Endothelial cell of umbilical vein (primary cell): ENCODE measurements around the gene ID1. TPM values are rescaled to one million over a fixed set of nuclear protein-coding genes. Genes with fewer than 3 reads are reported as not detected.

Experiments used
- BruUV-seq: library from RNA; stranded (reverse); fragments of 400-500 nt; replicated peaks from 2 replicates; lab custom pipeline; 2021; lab: Mats Ljungman, UMichigan
- CTCF ChIA-PET: fragments of 300-600, 350-600 bp; sonication (Branson Sonifier 250); formaldehyde crosslinking; loops from one replicate; lab custom pipeline; 2021; ENCODE audit warnings: antibody characterized with exemption, inconsistent platforms; lab: Charles Lee
- POLR2A ChIA-PET: fragments of 300-600, 350-600 bp; sonication (Branson Sonifier 250); formaldehyde crosslinking; loops from one replicate; lab custom pipeline; 2021; ENCODE audit warnings: antibody characterized with exemption, inconsistent platforms; lab: Charles Lee
- DNase-seq: peaks from one replicate; pipeline ENCODE4 v3.0.0-alpha.2; 2011; ENCODE audit warnings: low read depth, low spot score
- FAIRE-seq: peaks from 2 replicates; lab custom pipeline; 2011; peaks lifted over from hg19 to GRCh38; lab: Jason Lieb, UNC
- H2AFZ ChIP-seq: 2 replicates; pipeline ENCODE4 v1.6.0; 2012; ENCODE audit warnings: low read depth, low read length, control low read depth, inconsistent platforms
- H3K27ac ChIP-seq: 2 replicates; pipeline ENCODE4 v1.5.1; 2011; ENCODE audit warnings: low read depth, mild to moderate bottlenecking, control low read depth, low read length, moderate library complexity; ENCODE audit not compliant: insufficient read depth
- H3K27me3 ChIP-seq, 2 experiments: 2 replicates each; pipeline versions ENCODE4 v1.6.0 to v1.6.1; 2011; ENCODE audit warnings: low read length in 2 of 2, mixed read lengths in 1 of 2; ENCODE audit not compliant: control insufficient read depth in 2 of 2, insufficient read depth in 2 of 2
- H3K36me3 ChIP-seq, 2 experiments: 2 replicates in 1 of 2; 3 replicates in 1 of 2; pipeline ENCODE4 v1.5.1; 2011; ENCODE audit warnings: low read length in 2 of 2, mild to moderate bottlenecking in 1 of 2, moderate library complexity in 1 of 2; ENCODE audit not compliant: control insufficient read depth in 2 of 2, insufficient read depth in 2 of 2; ENCODE audit errors: extremely low read depth in 1 of 2
- H3K4me1 ChIP-seq: 3 replicates; pipeline ENCODE4 v1.5.1; 2011; ENCODE audit warnings: mild to moderate bottlenecking, low read length; ENCODE audit not compliant: control insufficient read depth, insufficient read depth; ENCODE audit errors: extremely low read depth
- H3K4me2 ChIP-seq: 2 replicates; pipeline ENCODE4 v1.6.1; 2011; ENCODE audit warnings: low read length, control low read depth, mixed read lengths; ENCODE audit not compliant: insufficient read depth
- H3K4me3 ChIP-seq, 3 experiments: fragments of 200-600 bp in 1 of 3; sonication (generic), shearing (Covaris generic) in 1 of 3; replicated peaks in 1 of 3; 2 replicates each; pipeline ENCODE4 v1.5.1; 2011 to 2016; ENCODE audit warnings: control low read depth in 3 of 3, low read length in 3 of 3, mild to moderate bottlenecking in 2 of 3, inconsistent platforms in 1 of 3, low read depth in 1 of 3, moderate library complexity in 1 of 3; ENCODE audit not compliant: insufficient read depth in 1 of 3
- H3K79me2 ChIP-seq: 2 replicates; pipeline ENCODE4 v1.6.0; 2012; ENCODE audit warnings: low read length, inconsistent platforms; ENCODE audit not compliant: control insufficient read depth, insufficient read depth
- H3K9ac ChIP-seq: replicated peaks from 2 replicates; pipeline ENCODE3; 2011; ENCODE audit warnings: low read length, control low read depth; ENCODE audit not compliant: insufficient read depth; ENCODE audit errors: extremely low read depth
- H3K9me1 ChIP-seq: replicated peaks from 3 replicates; pipeline ENCODE4 v1.6.0; 2011; ENCODE audit warnings: mild to moderate bottlenecking, low read length; ENCODE audit not compliant: control insufficient read depth, insufficient read depth; ENCODE audit errors: extremely low read depth
- H3K9me3 ChIP-seq: replicated peaks from 2 replicates; pipeline ENCODE4 v1.5.1; 2012; ENCODE audit warnings: low read length, inconsistent platforms; ENCODE audit not compliant: control insufficient read depth, insufficient read depth
- H4K20me1 ChIP-seq: replicated peaks from 2 replicates; pipeline ENCODE3; 2011; ENCODE audit warnings: mild to moderate bottlenecking, low read length; ENCODE audit not compliant: control insufficient read depth, insufficient read depth; ENCODE audit errors: extremely low read depth
- CTCF ChIP-seq, 2 donors: IDR thresholded peaks; 1 replicate in 1 of 2; 2 replicates in 1 of 2; pipeline ENCODE4 v1.5.1; 2011; ENCODE audit warnings: low read length in 2 of 2, mild to moderate bottlenecking in 2 of 2, moderate library complexity in 2 of 2, control low read depth in 1 of 2, inconsistent platforms in 1 of 2, low read depth in 1 of 2; ENCODE audit not compliant: insufficient read depth in 1 of 2; ENCODE audit errors: extremely low read depth in 1 of 2
- GATA2 ChIP-seq: IDR thresholded peaks from 2 replicates; pipeline ENCODE4 v1.7.0; 2011; ENCODE audit warnings: low read depth, mild to moderate bottlenecking, moderate library complexity, mixed read lengths, low read length; ENCODE audit not compliant: insufficient read length, insufficient read depth
- MAX ChIP-seq: IDR thresholded peaks from 2 replicates; pipeline ENCODE4 v1.6.1; 2011; ENCODE audit not compliant: insufficient read depth, insufficient read length
- POLR2AphosphoS5 ChIP-seq: IDR thresholded peaks from 2 replicates; pipeline ENCODE4 v1.6.1; 2012; ENCODE audit warnings: low read depth, mild to moderate bottlenecking, control low read depth, low read length, moderate library complexity; ENCODE audit not compliant: insufficient read depth
- dilution Hi-C: fragments of 300-500 bp; cut with MboI; formaldehyde crosslinking; loops from one replicate; pipeline ENCODE4 v1.15.0; 2019; ENCODE audit warnings: low sequenced_read_pairs; ENCODE audit not compliant: extremely low pct_ligation_motif_present
- intact Hi-C: fragments of 100-400 bp; cut with micrococcal nuclease; formaldehyde crosslinking; loops from one replicate; pipeline ENCODE4 v1.10.0; 2022
- polyA plus RNA-seq, 4 experiments: library from polyadenylated mRNA; depleted of rRNA in 3 of 4; stranded (reverse) in 3 of 4; unstranded in 1 of 4; fragments of >200 nt; gene quantifications; 2 replicates each; pipeline versions ENCODE4 v1.2.1 to v1.2.3, GENCODE V29; 2011 to 2012; ENCODE audit warnings: missing spikeins in 1 of 4
- total RNA-seq: library from RNA; stranded (reverse); gene quantifications from 2 replicates; pipeline ENCODE4 v1.2.3, GENCODE V29; 2021

The ID1 gene
- total and polyA plus RNA-seq, 2 donors (not counting 3 experiments of a cell fraction or from before 2014, with no cell fraction given): 78.9 to 152 TPM

GRCh38 chr20:31564284-31564683 is 40.8 kb upstream of the ID1 start:
- H3K4me1 ChIP-seq: peaks cover 55% of the 10 kb centered on the region
- no TSS peak for BruUV-seq
- no peaks in the 10 kb centered on the region for H3K79me2 ChIP-seq
- intact Hi-C loops (no loop called here), dilution Hi-C loops (no loop called here)
- DNase-seq: no peak
- H3K4me2 ChIP-seq: no peak overlapping the region
- no peaks in the 10 kb centered on the region for H3K9me1 ChIP-seq
- ChIA-PET POLR2A (no interaction called here), CTCF (interaction anchor here (2.3 to 30.9 kb wide), 3 partner anchors 9 to 70 kb away, joined by 23 to 1817 read pairs (median 55); partner anchors contain the start of gene ID1)
- H3K36me3 ChIP-seq: peaks cover 11 to 17% of the 10 kb centered on the region in 2 experiments
- FAIRE-seq: no peak
- H3K27ac ChIP-seq: no peak overlapping the region
- H3K4me3 ChIP-seq: no peak overlapping the region
- H3K9me3 ChIP-seq: no peaks in the 10 kb centered on the region
- no peaks in the 10 kb centered on the region for H3K27me3 ChIP-seq
- H3K9ac ChIP-seq: no peak overlapping the region
- TF ChIP-seq CTCF (IDR thresholded peaks at IDR 0.05; ENCODE audit: extremely low read depth in 1 of 2, insufficient read depth in 1 of 2, low read depth in 1 of 2, low read length in 2 of 2) (no peak), MAX (no peak), POLR2AphosphoS5 (no peak), GATA2 (no peak)
- no peaks in the 10 kb centered on the region for H4K20me1 ChIP-seq
- no peak overlapping the region for H2AFZ ChIP-seq
